HG03095 (cell line): Measurements from ENCODE around the gene SEMA4C.
"Not testable (repeated sequence)": the region's sequence is repeated elsewhere in the genome, so short reads cannot be mapped to it uniquely, and the experiment has no call there.

Source experiments
- ATAC-seq: cut with Tn5 transposase; IDR thresholded peaks from one replicate; pipeline ENCODE4 v1.9.1; 2021; ENCODE audit warnings: moderate library complexity; ENCODE audit not compliant: unreplicated experiment

The SEMA4C gene

DNA sequence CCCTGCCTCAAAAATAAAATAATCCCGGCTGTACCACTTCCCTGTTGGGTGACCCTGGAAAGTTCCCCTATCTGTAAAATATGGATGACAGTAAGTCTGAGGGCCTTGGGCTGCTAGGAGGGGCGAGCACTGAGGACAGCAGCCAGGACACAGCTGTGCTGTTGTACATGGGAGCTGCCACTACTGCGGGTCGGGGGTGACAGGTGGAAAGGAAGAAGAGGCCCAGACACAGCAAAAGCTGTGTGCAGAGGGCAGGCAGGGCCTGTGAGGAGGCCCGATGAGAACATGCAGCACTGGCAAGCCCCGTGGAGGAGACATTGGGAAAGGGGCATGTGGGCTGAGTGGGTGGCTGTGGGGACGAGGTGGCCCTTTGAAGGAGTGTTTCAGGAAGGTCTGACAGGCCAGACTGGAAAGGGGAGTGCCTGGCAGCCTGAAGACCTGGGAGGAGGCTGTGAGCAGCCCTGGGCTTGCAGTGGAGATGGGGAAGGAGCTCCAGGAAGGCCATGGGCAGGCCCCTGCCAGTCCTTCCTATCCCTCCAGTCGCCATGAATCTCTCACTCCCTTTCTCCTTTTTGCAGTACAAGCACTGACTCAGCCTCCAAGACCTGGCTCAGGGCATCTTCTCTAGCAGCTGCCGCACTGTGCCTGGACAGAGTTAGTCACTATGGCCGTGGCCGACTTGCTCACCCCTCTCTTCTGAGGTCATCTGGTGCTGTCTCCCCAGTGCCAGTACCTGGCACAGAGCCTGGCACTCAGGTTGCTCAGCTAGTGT is 28.9 kb upstream of the SEMA4C start:
- ATAC-seq = no peak

DNA sequence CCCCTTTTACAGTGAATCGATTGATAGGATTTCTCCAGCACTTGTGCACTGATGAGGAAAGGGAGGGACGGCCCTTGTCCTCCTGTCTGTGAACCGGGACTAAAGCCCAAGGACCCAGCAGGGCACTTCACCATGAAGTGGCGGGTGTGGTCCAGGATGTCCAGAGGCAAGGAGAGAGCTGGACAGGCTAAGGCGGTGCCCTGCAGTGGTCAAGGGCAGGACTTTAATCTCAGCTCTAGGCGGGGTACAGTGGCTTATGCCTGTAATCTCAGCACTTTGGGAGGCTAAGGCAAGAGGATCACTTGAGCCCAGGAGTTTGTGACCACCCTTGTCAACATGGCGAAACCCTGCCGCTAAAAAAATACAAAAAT is 28.2 kb upstream of the SEMA4C start:
- ATAC-seq = no peak

DNA sequence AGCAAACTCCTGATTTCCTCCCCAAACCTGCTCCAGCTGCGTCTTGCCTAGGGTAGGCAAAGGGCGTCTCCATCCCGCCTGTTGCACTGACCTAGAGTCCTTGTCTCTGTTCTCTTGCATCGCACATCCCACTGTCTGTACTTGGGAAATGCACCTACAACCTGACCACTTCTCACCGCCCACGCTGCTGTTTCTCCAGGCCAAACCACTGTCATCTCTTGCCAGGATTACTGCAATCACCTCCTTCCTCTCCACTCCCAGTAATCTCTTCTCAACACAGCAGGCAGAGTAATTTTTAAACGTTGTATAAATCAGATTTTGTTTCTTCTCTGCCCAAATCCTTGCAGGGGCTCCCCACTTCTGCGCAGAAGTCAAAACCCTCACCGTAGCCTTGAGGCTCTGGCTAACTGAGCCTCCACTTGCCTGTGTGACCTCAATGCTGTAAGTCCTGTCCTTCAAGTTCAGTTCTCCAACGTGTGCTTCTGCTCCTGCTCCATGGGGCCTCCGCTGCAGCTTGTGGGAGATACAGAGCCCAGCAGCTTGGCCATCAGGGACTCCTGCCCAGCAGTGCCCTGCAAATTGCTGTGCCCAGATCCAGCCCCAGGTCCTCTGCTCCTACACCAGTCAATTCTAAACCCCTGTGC is 27.7 kb upstream of the SEMA4C start:
- no peak for ATAC-seq

DNA sequence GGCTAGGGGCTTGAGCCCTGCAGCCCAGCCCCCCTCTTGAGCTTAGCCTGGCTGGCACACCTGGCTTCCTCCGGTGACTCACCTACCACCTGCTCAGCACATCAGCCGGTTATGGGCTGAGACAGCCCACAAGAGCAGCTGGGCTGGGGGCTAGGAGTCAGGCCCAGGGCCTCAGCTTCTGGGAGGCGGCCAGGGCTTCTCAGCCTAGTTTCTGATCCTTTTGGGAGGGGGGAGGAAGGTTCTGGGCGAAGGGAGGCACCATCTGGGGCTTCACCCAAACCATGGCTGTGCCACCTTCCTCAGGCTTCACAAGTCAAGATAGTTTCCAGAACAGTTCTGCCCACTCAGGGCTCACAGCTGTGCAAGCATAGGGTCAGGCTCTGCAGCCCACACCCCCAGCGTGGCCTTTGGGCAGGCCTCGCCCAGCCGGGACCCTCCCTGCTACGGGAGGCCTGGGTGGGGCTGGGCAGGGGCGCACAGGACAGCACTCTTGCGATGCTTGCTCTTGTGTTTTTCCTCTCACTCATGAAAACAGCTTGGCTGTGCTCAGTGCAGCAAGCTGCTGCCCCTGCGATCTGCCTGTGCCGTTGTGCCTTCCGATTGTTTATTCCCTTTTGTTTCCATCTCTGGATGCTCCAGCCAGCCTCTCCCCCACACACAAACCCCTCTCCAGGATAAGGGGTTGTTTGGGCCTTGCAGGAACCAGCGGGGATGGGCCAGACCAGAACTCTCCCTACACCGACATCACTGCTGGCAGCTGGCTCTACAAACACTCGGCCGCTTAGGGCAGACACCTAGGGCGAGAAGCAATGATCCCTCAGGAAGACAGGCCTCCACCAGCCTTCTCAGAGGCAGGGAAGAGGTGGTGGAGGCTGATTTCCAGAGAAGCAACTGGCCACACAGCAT is 26.1 kb upstream of the SEMA4C start:
- no peak for ATAC-seq

DNA sequence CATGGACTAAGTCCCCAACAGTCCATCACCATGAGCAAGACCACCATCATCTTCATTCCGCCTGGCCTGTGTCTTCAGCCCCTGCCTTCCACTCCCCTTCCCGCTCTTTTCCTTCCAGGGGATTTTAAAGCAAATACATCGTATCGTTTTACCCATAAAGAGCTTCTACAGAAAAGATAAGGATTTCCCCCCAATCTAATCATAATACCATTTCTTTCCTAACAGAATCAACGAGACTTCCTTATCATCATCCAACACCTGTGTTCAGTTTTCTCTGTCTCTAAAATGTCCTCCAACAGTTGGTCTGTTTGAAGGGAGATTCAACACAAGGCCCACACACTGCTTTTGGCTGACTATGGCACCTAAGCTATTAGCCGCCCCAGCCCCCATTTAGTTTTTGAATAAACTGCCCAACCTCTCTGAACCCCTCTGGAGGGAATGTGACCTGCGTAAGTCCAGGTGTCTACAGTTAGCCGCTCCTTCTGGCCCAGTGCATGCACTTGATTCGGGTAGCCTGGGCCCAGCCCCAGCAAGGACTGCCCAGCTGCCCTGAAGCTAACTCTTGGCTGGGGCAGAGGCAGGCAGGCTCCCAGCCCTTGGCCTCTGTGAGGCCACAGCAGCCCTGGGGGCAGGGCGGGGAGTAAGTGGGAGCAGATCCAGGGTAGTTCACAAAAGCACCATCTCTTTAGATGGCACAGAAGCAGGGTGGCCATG is 25.3 kb upstream of the SEMA4C start:
- no peak for ATAC-seq

DNA sequence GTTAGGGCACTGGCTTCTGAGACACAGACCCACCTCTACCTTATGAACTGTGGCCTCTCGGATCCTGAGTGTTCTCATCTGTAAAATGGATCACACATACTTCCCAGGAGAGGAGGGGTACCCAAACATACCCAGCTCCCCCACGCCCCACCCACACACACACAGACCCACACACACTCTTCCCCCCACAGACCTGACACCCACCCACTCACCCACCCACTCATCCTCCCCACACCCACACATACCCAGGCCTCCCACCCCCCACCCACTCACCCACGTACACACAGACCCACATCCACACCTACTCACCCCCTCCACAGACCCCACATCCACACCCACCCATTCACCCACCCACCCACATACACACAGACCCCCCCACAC is 24.3 kb upstream of the SEMA4C start:
- ATAC-seq = no peak

DNA sequence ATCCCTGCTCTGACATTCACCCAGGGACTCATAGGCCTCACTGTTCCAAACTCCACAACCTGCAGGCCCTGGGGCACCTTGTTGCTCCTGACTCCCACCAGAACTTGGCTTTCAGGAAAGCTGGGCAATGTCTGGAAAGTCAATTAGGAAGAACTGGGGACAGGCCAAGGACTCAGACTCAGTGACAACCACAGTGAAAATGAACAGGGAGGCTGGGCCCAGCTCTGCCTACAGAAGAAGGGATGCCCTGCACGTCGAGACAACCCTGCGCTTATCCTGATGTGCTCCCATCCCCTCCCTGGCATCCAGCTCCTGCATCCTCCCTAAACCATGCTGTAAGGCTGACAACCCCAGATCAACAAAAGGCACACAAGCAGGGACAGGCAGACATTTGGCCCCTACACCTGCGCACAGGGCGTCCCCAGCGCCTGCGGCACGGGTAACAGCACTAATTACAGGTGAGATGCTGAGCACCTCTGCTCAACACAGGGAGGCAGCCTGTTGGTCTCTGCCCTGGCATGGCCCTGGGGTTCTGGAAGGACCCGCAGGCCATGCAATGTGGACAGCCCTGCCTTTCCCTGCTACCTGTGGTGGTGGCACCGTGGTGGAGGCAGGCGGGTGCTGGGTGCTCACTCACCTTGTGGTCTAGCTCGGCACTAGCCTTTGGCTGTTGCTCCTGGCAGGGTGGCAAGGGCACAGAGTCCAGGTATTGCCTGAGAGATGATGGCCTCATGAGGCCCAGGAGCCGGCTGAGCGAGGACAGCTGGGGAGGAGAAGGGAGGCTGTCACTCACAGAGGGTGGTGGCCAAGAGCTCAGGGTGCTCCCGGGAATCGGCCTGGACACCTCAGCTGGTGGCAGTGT is 23.6 kb upstream of the SEMA4C start:
- ATAC-seq = no peak

DNA sequence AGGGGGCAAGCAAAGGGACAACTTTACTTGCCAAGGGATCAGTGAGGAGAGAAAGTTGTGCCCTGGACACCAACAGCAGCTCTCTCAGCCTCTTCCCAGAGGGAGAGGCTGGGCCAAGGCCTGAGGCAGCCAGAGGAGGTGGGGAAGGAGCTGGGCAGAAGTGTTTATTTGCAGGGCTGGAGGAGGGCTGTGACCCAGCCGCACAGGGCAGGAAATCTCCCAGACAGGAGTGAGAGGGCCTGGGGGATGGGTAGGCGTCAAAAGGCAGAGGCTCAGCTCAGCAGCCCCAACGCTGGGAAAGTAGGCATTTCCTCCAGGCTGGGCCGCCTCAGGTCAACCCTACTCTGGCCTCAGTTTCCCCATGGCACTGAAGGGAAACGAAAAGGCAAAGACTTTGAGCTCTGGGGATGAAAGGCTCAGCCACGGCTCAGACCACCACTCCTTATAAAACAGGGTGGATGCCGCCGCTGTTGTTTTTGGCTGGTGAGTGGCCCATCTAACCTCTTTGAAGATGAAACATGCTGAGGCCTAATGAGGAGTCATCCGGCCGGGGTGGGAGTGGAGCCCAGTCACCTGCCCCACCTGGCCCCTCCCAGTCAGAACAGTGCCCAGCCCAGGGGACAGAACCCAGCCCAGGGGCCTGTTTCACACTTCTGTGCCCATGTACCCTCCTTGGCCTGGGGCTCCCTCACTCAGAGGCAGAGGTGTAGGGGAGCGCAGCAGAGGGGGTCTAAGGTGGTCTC is 21.9 kb upstream of the SEMA4C start:
- no peak for ATAC-seq

DNA sequence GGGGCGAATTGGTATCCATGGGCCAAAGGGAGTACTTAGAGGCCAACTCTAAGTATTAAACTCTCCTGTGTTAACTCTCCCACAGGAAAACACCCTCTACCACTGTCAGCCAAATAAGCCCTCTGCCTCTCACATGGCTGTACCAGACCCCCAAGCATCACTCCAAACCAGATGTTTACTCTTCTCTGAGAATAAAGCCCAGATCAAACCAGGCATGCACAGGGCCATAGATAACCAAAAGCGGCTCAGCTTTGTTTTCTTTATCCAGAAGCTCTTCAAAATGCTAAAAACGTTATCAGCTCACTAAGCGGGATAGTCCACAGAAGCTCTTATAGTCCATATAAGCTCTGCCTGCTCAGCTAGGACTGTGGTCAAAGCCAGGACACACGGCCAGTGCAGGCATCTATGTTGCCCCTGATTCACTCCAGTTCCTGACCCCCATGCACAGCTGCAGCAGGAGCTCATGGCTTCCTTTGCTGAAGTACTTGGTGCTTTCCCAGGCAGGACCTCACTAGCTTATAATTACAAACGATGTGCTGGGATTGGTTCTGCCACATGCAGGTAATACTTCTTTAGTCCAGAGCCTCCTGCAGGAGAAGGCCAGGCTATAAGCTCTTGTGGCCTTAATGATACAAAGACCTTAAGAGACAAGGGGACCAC is 21.0 kb upstream of the SEMA4C start:
- ATAC-seq = no peak

DNA sequence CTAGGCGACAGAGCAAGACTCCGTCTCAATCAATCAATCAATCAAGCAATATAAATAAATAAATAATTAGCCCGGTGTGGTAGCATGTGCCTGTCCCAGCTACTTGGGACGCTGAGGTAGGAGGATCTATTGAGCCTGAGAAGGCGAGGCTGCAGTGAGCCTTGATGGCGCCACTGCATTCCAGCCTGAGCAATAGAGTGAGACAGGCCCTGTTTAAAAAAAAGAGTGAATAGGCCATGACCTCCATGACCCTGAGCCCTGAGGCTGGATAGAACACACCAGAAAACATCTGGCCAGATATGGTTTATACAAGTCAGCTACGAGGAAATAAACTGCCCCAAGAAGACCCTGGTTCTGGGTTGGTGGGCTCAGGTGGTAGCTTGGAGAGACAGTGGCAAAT is 20.4 kb upstream of the SEMA4C start:
- ATAC-seq = no peak

DNA sequence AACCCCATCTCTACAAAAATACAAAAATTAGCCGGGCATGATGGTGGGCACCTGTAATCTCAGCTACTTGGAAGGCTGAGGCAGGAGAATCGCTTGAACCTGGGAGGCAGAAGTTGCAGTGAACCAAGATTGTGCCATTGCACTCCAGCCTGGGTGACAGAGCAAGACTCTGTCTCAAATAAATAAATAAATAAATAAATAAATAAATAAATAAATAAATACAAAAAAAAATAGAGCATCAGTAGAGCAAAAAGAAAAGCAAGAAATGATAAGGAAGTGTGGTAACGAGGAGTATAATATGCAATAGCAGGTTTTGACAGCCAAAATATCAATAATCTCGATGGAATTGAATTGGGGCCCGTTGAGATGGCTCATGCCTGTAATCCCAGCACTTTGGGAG is 19.6 kb upstream of the SEMA4C start:
- not testable (repeated sequence) for ATAC-seq

DNA sequence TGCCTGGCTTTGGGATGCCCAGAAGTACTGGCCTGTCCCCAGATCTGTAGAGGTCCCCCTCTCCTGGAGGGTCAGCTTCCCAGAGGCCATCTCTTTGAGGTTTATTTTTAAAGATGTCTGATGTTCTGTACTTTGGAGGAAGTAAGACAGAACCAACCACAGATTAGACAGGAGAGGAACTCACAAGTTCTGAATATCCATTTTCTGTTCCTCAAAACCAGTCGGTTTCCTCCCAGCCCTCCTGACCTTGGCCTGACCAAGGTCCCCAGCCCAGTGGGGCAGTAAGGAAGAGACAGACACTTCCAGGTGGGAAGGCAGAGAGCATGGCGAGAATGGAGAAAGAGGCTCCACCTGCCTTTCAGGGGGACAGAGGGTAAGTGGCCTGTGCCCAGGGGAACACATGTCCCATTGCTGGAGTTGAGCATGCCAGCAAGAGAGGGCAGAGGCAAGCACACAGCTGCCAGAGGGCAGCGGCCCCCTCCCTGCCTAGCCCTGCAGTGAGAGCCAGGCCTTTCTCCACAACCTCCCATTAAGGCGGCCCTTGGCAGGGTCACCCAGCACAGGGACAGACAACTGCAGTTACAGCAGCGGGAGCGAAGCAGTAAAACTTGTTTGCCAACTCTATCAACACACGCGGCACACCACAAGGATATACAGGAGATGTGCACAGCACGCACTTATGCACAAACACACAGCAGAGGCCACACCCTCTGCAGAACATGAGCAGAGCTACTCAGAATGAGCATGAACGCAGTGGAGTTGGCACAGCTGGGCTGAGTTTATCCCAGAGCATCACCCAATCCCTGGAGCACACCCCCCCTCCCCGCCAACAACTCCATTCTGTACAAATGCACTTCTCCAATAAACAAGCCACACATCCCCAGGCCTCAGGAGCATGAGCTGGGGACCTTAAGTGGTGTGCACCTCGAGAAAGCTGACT is 18.5 kb upstream of the SEMA4C start:
- ATAC-seq = no peak

DNA sequence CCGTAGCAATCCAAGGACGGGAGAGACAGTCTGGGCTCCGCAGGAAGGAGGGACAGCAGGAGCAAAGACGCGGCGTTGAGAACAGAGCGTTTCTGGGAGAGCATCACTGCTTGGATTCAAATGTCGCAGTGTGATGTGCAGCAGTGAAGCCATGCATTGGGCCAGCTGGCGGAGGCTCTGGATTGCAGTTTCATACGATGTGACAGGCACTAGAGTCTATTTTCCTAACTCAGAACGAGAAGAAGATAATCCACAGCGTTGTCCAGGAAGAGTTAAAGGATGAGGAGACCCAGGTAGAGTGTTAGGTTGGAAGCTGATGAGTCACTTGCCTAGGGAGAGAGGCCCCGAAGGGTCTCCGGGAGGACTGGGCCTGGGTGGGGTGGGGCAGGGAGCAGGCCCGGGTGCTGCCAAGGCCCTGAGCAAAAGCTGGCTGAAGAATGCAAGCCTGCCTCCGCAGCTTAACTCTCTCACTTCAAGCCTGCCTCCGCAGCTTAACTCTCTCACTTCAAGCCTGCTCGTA is 17.7 kb upstream of the SEMA4C start:
- ATAC-seq = no peak

DNA sequence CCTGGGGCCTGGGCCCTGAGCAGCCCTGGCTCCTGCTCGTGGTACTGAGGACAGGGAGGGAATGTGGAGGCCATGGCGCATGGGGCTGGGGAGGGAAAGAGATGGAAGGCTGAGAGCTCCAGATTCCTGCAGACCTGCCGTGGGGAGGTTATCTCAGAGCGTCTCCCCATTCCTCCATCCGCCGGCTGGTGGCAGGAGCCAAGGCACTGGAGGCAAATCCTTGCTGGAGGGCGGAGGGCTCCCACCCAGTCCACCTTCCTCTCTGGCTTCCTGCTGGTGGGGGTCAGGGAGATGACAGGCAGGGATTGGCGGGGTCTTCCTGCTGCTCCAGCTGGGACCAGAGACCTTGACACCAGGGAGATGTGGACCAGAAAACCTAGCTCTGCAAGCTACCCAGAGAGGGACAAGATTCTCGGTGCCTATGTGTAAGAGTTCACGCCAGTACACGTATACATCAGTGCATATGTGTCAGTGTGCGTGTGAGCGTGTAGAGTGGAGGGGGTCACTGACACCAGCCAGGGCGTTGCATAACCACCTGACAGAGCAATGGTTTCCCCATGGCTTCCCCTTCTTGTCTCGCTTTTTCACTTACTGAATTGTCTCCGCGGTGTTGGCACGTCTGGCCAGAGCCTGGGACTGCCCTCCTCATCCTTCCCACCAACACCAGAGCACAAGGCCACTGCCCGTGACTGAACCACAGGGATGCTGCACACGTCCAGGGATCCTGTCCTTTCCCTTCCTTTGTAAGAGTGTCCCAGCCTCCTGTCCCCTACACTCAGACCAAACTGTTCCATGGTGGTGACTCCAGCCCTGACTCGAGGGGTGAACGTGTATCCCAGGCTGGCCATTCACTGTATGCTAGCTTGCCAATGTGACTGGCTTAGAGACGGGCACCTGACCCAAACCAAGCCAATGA is 15.8 kb upstream of the SEMA4C start:
- no peak for ATAC-seq

DNA sequence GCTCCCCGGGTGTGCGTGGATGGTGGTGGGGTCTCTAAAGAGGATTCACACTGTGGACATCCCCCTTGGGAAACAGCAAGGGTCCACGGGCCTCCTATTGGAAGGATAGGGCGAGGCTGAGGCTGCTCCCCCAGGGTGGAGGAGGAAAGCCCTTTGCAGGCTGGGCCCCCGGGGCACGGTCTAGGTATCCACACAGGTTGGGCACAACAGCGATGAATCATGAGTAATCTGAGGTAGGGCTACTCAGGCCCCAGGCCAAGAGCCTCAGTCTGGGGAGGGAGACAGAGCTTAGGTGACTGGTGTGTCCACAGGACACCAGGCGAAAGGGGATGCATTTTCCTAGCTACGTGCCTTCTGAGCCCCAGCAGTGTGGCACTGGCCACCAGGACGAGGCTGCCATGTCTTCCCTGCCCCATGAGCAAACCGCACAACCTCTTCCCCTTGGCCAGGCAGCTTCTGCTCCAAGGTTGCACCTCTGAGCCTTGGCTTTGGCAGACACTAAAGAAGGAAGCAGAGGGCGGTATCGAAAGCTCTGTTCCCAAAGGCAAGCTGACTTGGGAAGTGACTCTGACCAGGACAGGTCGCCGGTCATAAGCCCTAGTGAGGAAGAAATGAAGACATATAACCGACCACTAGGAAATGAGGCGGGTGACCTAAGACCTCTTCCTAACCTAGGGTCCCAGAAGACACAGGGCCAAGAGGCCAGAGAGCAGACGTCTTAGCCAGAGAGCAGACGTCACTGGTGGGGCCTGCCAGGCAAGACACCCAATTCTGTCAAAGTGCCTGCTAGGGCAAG is 14.6 kb upstream of the SEMA4C start:
- no peak for ATAC-seq

DNA sequence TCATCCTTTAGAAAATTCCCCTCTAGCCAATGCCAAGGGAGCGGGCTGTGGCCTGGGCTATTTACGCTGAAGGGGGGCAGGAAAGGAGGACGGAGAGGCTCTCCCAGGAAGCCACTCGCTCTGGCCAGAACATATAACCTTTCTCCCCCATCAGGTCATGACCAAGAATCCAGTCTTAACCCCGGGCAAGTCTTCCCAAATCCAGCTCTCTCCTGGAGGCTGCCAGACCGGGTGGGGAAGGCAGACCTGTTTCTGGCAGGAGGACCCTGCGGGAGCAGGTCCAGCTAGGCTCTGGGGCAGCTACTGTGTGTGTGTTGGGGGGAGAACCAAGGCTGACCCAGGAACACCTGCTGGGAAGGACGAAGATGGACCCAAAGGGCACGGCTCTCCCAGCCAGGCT is 13.4 kb upstream of the SEMA4C start:
- no peak for ATAC-seq
